Neural cell (in vitro differentiated cells): ENCODE data around the gene CDKN3. TPM values are rescaled to one million over a fixed set of nuclear protein-coding genes. Genes with fewer than 3 reads are reported as not detected.

ENCODE experiments used
- H2AFZ ChIP-seq: fragments of 200-600, 300-800 bp; sonication (generic), shearing (Covaris generic); 2 replicates; pipeline ENCODE4 v1.6.0; 2014; ENCODE audit warnings: low read depth, mild to moderate bottlenecking, antibody characterized with exemption, low read length, moderate library complexity
- H3F3A ChIP-seq: fragments of 200-600 bp; shearing (Covaris generic); 2 replicates; pipeline ENCODE4 v1.6.1; 2016; ENCODE audit warnings: mild to moderate bottlenecking, moderate library complexity, mixed read lengths, antibody characterized with exemption, low read length; ENCODE audit not compliant: insufficient read depth, poor library complexity, severe bottlenecking
- H3K27ac ChIP-seq: fragments of 200-600, 300-800 bp; sonication (generic), shearing (Covaris generic); 2 replicates; pipeline ENCODE4 v1.5.1; 2014; ENCODE audit warnings: mild to moderate bottlenecking, low read length, moderate library complexity
- H3K27me3 ChIP-seq: fragments of 300-800, 200-600 bp; sonication (generic), shearing (Covaris generic); 2 replicates; pipeline ENCODE4 v1.6.0; 2014; ENCODE audit warnings: mild to moderate bottlenecking, low read depth, low read length, moderate library complexity; ENCODE audit not compliant: insufficient read depth
- H3K36me3 ChIP-seq: fragments of 300-800, 200-600 bp; sonication (generic), shearing (Covaris generic); 2 replicates; pipeline ENCODE4 v1.5.1; 2014; ENCODE audit warnings: mild to moderate bottlenecking, antibody characterized with exemption, low read length, moderate library complexity; ENCODE audit not compliant: insufficient read depth
- H3K4me2 ChIP-seq: fragments of 300-800, 200-600 bp; sonication (generic), shearing (Covaris generic); 2 replicates; pipeline ENCODE4 v1.6.0; 2014; ENCODE audit warnings: mild to moderate bottlenecking, low read length
- H3K4me3 ChIP-seq: fragments of 300-800, 200-600 bp; sonication (generic), shearing (Covaris generic); 2 replicates; pipeline ENCODE4 v1.5.1; 2014; ENCODE audit warnings: mild to moderate bottlenecking, low read length, moderate library complexity
- H3K79me2 ChIP-seq: fragments of 200-600 bp; shearing (Covaris generic); replicated peaks from 2 replicates; pipeline ENCODE4 v1.6.0; 2014; ENCODE audit warnings: mild to moderate bottlenecking, low read length, moderate library complexity; ENCODE audit not compliant: insufficient read depth
- H3K9ac ChIP-seq: fragments of 300-800, 200-600 bp; sonication (generic), shearing (Covaris generic); 2 replicates; pipeline ENCODE4 v1.6.1; 2016; ENCODE audit warnings: mild to moderate bottlenecking, low read length, mixed read lengths
- H3K9me2 ChIP-seq: fragments of 200-600 bp; shearing (Covaris generic); 2 replicates; pipeline ENCODE4 v1.6.1; 2016; ENCODE audit warnings: mild to moderate bottlenecking, low read length, mixed read lengths; ENCODE audit not compliant: insufficient read depth
- H3K9me3 ChIP-seq: fragments of 200-600, 300-800 bp; sonication (generic), shearing (Covaris generic); 2 replicates; pipeline ENCODE4 v1.6.1; 2016; ENCODE audit warnings: mild to moderate bottlenecking, mixed run types, low read length, moderate library complexity, mixed read lengths
- H4K20me1 ChIP-seq: fragments of 200-600 bp; shearing (Covaris generic); 2 replicates; pipeline ENCODE4 v1.6.1; 2016; ENCODE audit warnings: mild to moderate bottlenecking, mixed run types; ENCODE audit not compliant: insufficient read depth
- EP300 ChIP-seq: fragments of 450-650 bp; conservative IDR thresholded peaks from 2 replicates; pipeline ENCODE4 v1.6.1; 2014; ENCODE audit warnings: antibody characterized with exemption, mild to moderate bottlenecking, moderate library complexity; ENCODE audit not compliant: poor library complexity, severe bottlenecking
- EZH2 ChIP-seq: fragments of 200-600, 300-800 bp; shearing (Covaris generic), sonication (generic); IDR thresholded peaks from 2 replicates; pipeline ENCODE4 v1.6.1; 2014; ENCODE audit warnings: antibody characterized with exemption, low read length, borderline replicate concordance, mild to moderate bottlenecking; ENCODE audit not compliant: insufficient read depth, poor library complexity, severe bottlenecking
- MXI1 ChIP-seq: fragments of 450-650 bp; conservative IDR thresholded peaks from 2 replicates; pipeline ENCODE4 v1.6.1; 2014; ENCODE audit warnings: antibody characterized with exemption, mild to moderate bottlenecking; ENCODE audit not compliant: poor library complexity, severe bottlenecking
- POLR2AphosphoS5 ChIP-seq: IDR thresholded peaks from 2 replicates; pipeline ENCODE4 v1.6.1; 2012
- RAD21 ChIP-seq: fragments of 450-650 bp; conservative IDR thresholded peaks from 2 replicates; pipeline ENCODE4 v1.6.1; 2014; ENCODE audit warnings: antibody characterized with exemption, mild to moderate bottlenecking, moderate library complexity
- SMC3 ChIP-seq: fragments of 450-650 bp; conservative IDR thresholded peaks from 2 replicates; pipeline ENCODE4 v1.6.1; 2014; ENCODE audit warnings: antibody characterized with exemption, mild to moderate bottlenecking, moderate library complexity; ENCODE audit not compliant: poor library complexity
- TAF1 ChIP-seq: IDR thresholded peaks from 2 replicates; pipeline ENCODE4 v1.6.1; 2012; ENCODE audit warnings: low read depth
- polyA plus RNA-seq: library from polyadenylated mRNA; depleted of rRNA; stranded (reverse); fragments of >200 nt; gene quantifications from 2 replicates; pipeline ENCODE4 v1.2.3, GENCODE V29; 2014
- TF ChIP-seq, protein P1 (sequence below): IDR thresholded peaks from 2 replicates; pipeline ENCODE4 v1.6.1; 2012; ENCODE audit warnings: borderline replicate concordance
- TF ChIP-seq, protein P2 (sequence below): fragments of 450-650 bp; IDR thresholded peaks from 2 replicates; pipeline ENCODE4 v1.5.1; 2014; ENCODE audit warnings: antibody characterized with exemption, mild to moderate bottlenecking, moderate library complexity; ENCODE audit not compliant: poor library complexity, severe bottlenecking

CDKN3 gene
- polyA plus RNA-seq, 1 donor from 2014 or later, result 5.9 TPM

DNA sequence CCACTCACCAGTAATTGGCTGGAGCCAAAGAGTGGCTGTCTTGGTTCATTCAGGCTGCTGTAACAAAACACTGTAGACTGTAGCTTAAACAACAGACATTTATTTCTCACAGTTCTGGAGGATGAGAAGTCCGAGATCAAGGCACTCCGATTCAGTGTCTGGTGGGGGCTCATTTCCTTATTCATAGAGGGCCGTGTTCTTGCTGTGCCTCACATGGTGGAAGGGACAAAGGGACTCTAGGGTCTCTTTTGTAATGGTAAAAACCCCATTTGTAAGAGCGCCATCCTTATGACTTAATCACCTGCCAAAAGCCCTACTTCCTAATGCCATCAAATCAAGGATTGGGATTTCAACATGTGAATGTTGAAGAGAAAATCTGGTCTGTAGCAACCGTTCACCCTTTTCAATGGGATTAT, 34.7 kb upstream of the CDKN3 start:
- Histone ChIP-seq H3K27ac (no peak overlapping the region), H3K4me2 (no peak overlapping the region), H2AFZ (no peak overlapping the region), H3K79me2 (no peaks in the 10 kb centered on the region), H3K9ac (no peak overlapping the region), H3K9me2 (no peaks in the 10 kb centered on the region), H3K4me3 (no peak overlapping the region), H3K36me3 (no peaks in the 10 kb centered on the region), H4K20me1 (no peaks in the 10 kb centered on the region), H3K9me3 (no peaks in the 10 kb centered on the region), H3F3A (no peaks in the 10 kb centered on the region), H3K27me3 (no peaks in the 10 kb centered on the region)
- no peak for TF ChIP-seq SMC3
- TF ChIP-seq, protein P1, sequence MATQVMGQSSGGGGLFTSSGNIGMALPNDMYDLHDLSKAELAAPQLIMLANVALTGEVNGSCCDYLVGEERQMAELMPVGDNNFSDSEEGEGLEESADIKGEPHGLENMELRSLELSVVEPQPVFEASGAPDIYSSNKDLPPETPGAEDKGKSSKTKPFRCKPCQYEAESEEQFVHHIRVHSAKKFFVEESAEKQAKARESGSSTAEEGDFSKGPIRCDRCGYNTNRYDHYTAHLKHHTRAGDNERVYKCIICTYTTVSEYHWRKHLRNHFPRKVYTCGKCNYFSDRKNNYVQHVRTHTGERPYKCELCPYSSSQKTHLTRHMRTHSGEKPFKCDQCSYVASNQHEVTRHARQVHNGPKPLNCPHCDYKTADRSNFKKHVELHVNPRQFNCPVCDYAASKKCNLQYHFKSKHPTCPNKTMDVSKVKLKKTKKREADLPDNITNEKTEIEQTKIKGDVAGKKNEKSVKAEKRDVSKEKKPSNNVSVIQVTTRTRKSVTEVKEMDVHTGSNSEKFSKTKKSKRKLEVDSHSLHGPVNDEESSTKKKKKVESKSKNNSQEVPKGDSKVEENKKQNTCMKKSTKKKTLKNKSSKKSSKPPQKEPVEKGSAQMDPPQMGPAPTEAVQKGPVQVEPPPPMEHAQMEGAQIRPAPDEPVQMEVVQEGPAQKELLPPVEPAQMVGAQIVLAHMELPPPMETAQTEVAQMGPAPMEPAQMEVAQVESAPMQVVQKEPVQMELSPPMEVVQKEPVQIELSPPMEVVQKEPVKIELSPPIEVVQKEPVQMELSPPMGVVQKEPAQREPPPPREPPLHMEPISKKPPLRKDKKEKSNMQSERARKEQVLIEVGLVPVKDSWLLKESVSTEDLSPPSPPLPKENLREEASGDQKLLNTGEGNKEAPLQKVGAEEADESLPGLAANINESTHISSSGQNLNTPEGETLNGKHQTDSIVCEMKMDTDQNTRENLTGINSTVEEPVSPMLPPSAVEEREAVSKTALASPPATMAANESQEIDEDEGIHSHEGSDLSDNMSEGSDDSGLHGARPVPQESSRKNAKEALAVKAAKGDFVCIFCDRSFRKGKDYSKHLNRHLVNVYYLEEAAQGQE, result no peak
- TF ChIP-seq RAD21, result no peak
- TF ChIP-seq EP300, result no peak
- TF ChIP-seq, protein P2, sequence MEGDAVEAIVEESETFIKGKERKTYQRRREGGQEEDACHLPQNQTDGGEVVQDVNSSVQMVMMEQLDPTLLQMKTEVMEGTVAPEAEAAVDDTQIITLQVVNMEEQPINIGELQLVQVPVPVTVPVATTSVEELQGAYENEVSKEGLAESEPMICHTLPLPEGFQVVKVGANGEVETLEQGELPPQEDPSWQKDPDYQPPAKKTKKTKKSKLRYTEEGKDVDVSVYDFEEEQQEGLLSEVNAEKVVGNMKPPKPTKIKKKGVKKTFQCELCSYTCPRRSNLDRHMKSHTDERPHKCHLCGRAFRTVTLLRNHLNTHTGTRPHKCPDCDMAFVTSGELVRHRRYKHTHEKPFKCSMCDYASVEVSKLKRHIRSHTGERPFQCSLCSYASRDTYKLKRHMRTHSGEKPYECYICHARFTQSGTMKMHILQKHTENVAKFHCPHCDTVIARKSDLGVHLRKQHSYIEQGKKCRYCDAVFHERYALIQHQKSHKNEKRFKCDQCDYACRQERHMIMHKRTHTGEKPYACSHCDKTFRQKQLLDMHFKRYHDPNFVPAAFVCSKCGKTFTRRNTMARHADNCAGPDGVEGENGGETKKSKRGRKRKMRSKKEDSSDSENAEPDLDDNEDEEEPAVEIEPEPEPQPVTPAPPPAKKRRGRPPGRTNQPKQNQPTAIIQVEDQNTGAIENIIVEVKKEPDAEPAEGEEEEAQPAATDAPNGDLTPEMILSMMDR, result no peak
- no peak for TF ChIP-seq TAF1
- no peak for TF ChIP-seq POLR2AphosphoS5
- no peak for TF ChIP-seq MXI1
- no peak for TF ChIP-seq EZH2

DNA sequence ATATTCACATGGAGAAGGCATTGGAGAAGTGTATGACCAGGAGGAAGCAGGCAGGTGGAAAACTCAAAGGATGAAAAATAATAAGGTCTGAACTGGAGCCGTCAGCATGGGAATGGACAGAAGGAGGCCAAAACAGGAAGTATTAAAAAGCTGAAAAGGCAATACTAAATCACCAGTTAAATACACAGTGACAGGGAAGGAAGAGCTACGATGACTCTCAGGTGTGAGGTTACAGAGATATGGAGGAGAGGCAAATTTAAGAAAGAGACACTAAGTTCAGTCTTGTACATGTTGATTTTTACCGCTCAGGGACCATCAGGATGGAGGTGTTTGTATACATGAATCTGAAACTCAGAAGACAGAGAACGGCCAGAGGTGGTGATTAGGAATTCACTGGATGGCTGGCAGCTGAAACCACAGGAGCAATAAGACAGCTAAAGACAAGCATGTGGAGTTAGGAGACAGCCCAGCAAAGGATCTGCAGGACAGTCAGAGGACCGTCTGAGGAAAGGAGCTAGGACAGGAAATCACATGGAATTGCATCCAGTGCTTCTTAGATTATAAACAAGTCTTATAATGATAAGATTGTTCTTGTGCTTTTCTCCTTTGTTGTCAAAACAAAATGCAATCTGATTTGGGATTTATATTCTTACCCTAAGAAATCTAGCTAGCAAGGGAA, 33.9 kb upstream of the CDKN3 start:
- Histone ChIP-seq H3K27ac (no peak overlapping the region), H3K27me3 (no peaks in the 10 kb centered on the region), H3K4me2 (no peak overlapping the region), H3K4me3 (no peak overlapping the region), H3K36me3 (no peaks in the 10 kb centered on the region), H3K9me2 (no peaks in the 10 kb centered on the region), H3F3A (no peaks in the 10 kb centered on the region), H2AFZ (no peak overlapping the region), H3K9me3 (no peaks in the 10 kb centered on the region), H3K79me2 (no peaks in the 10 kb centered on the region), H4K20me1 (no peaks in the 10 kb centered on the region), H3K9ac (no peak overlapping the region)
- TF ChIP-seq EP300, result no peak
- TF ChIP-seq, protein P2, result no peak
